ENCODE measurements around the gene ATP8A2.

DNA sequence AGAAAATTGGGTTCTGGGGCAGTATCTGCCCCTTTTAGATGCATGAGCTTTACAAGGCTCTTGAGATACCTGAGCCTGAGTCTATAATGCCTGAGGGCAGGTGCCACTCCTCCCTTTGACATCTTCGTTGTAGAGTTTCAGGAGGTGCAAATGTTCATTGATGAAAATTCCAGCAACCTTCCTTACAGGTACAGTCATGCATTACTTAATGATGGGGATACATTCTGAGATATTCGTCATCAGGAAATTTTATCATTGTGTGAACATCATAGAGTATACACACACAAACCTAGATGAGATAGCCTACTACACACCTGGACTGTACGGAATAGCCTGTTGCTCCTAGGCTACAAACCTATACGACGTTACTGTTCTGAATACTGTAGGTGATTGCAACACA, 370.0 kb downstream of the ATP8A2 start:
- TF ChIP-seq, protein P1, sequence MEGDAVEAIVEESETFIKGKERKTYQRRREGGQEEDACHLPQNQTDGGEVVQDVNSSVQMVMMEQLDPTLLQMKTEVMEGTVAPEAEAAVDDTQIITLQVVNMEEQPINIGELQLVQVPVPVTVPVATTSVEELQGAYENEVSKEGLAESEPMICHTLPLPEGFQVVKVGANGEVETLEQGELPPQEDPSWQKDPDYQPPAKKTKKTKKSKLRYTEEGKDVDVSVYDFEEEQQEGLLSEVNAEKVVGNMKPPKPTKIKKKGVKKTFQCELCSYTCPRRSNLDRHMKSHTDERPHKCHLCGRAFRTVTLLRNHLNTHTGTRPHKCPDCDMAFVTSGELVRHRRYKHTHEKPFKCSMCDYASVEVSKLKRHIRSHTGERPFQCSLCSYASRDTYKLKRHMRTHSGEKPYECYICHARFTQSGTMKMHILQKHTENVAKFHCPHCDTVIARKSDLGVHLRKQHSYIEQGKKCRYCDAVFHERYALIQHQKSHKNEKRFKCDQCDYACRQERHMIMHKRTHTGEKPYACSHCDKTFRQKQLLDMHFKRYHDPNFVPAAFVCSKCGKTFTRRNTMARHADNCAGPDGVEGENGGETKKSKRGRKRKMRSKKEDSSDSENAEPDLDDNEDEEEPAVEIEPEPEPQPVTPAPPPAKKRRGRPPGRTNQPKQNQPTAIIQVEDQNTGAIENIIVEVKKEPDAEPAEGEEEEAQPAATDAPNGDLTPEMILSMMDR (conservative IDR thresholded peaks at IDR 0.05; ENCODE audit: low read length) = no peak
- no peak for TF ChIP-seq EZH2phosphoT487 (IDR thresholded peaks at IDR 0.05; ENCODE audit: borderline replicate concordance, low read depth, low read length)

Data from OCI-LY7 (cell line).